Activated CD4-positive, alpha-beta memory T cell treated with anti-CD3 and anti-CD28 coated beads, Interleukin-2, amount 10 ng/mL, durations not matched to agents 7 days and 5 days (primary cell): ENCODE data around the gene CNTNAP2. TPM values are rescaled to one million over a fixed set of nuclear protein-coding genes. Genes with fewer than 3 reads are reported as not detected.

Experiments used
- CTCF ChIA-PET: fragments of 350-600 bp; sonication (Branson Sonifier 250); formaldehyde crosslinking; loops from one replicate; lab custom pipeline; 2021; ENCODE audit warnings: antibody characterized with exemption, inconsistent platforms; lab: Charles Lee
- POLR2A ChIA-PET: fragments of 350-600 bp; sonication (Branson Sonifier 250); formaldehyde crosslinking; loops from one replicate; lab custom pipeline; 2021; ENCODE audit warnings: antibody characterized with exemption; lab: Charles Lee
- DNase-seq: peaks from one replicate; pipeline ENCODE4 v3.0.0-alpha.2; 2020
- H3K27ac Mint-ChIP-seq: one replicate; pipeline ENCODE4 v1.8.0; 2021; ENCODE audit warnings: mild to moderate bottlenecking, mixed read lengths
- H3K27me3 Mint-ChIP-seq: one replicate; pipeline ENCODE4 v1.8.0; 2021; ENCODE audit warnings: mixed read lengths
- H3K36me3 Mint-ChIP-seq: one replicate; pipeline ENCODE4 v1.8.0; 2021; ENCODE audit warnings: low read depth, mixed read lengths
- H3K4me1 Mint-ChIP-seq: one replicate; pipeline ENCODE4 v1.8.0; 2021; ENCODE audit warnings: mixed read lengths
- H3K4me3 Mint-ChIP-seq: one replicate; pipeline ENCODE4 v1.8.0; 2021; ENCODE audit warnings: mild to moderate bottlenecking, mixed read lengths
- H3K9me3 Mint-ChIP-seq: one replicate; pipeline ENCODE4 v1.8.0; 2021; ENCODE audit warnings: mixed read lengths
- total RNA-seq, 2 experiments: library from RNA; stranded (reverse); gene quantifications; one replicate each; pipeline ENCODE4 v1.2.3, GENCODE V29; 2021

Gene CNTNAP2
- total RNA-seq, 2 experiments from 2014 or later: not detected

DNA sequence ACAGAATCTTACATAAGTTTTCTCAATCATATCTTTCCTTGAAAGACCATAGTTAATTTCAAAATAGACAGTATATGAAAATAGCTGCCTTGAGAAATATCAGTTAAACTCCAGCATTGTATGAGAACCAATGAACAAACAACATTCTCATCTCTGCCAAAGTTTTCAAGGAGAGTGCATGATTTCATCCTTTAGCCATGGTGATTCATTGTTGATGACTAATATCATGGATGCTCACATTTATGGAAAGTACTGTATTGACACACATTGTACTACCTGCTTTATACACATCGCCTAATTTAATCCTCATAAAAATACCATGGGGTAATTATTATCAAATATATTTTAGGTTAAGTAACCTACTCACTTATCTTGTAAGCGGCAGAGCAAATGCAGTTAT is 250.3 kb downstream of the CNTNAP2 start:
- Mint-ChIP-seq H3K27me3 (no peaks in the 10 kb centered on the region), H3K4me3 (no peak overlapping the region), H3K9me3 (peaks cover 8% of the 10 kb centered on the region), H3K27ac (no peak overlapping the region), H3K36me3 (no peaks in the 10 kb centered on the region), H3K4me1 (no peaks in the 10 kb centered on the region)
- POLR2A ChIA-PET: no interaction called here
- CTCF ChIA-PET: no interaction called here
- DNase-seq: no peak

DNA sequence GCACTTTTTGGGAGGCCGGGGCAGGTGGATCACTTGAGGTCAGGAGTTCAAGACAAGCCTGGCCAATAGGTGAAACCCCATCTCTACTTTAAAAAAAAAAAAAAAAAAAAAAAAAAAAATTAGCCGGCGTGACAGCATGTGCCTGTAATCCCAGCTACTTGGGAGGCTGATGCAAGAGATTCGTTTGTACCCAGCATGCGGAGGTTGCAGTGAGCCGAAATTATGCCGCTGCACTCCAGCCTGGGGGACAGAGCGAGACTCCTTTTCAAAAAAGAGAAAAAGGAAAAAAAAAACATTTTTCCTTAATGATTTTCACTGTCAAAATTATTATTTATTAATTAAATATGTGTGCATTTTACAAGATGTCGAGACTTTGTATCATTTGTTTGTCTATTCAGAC is 253.6 kb downstream of the CNTNAP2 start:
- no peaks in the 10 kb centered on the region for H3K4me1 Mint-ChIP-seq
- DNase-seq: no peak
- H3K36me3 Mint-ChIP-seq: no peaks in the 10 kb centered on the region
- CTCF ChIA-PET: no interaction called here
- H3K4me3 Mint-ChIP-seq: no peak overlapping the region
- peaks cover 11% of the 10 kb centered on the region for H3K9me3 Mint-ChIP-seq
- POLR2A ChIA-PET: no interaction called here
- no peak overlapping the region for H3K27ac Mint-ChIP-seq
- no peaks in the 10 kb centered on the region for H3K27me3 Mint-ChIP-seq

DNA sequence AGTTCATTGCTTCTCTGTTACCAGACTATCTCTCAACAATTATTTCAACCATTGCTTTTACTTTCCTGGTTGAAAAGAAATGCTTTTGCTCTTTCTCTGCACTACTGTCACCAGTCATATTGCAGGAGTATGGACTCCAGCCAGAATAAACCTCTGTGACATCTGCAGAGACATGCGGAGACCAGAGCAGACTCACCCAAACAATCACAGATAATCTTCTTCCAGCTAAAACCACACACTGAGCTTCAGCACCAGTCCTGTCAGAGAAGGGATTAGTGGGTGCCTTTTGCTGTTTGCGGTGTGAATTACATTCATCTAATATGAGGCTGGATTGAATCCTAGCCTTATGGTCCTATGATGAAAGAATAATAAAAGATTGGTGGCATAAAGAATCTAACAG is 258.6 kb downstream of the CNTNAP2 start:
- POLR2A ChIA-PET: no interaction called here
- H3K27me3 Mint-ChIP-seq: no peaks in the 10 kb centered on the region
- no peaks in the 10 kb centered on the region for H3K4me1 Mint-ChIP-seq
- H3K9me3 Mint-ChIP-seq: peaks cover 16% of the 10 kb centered on the region
- CTCF ChIA-PET: no interaction called here
- no peak overlapping the region for H3K27ac Mint-ChIP-seq
- no peaks in the 10 kb centered on the region for H3K36me3 Mint-ChIP-seq
- no peak overlapping the region for H3K4me3 Mint-ChIP-seq
- DNase-seq: no peak

DNA sequence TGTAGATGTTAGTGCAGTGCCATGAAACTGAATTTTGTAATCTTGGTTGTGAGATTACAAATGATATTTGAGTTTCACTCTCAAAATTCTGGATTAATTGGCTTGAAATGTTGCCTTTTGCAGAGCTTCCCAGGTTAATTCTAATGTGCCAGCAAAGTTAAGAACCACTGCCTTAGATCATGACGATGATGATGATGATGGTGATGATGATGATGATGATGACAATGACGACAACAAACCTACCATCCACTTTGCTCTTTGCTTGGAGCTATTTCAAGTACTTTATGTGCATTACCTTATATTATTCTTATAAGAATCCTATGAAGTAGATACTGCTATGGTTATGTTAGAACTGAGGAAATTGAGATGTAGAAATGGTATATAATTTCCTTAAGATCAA is 261.6 kb downstream of the CNTNAP2 start:
- no peak for DNase-seq
- Mint-ChIP-seq H3K4me3 (no peak overlapping the region), H3K9me3 (peaks cover 11% of the 10 kb centered on the region), H3K27me3 (no peaks in the 10 kb centered on the region), H3K4me1 (no peaks in the 10 kb centered on the region), H3K27ac (no peak overlapping the region), H3K36me3 (no peaks in the 10 kb centered on the region)
- ChIA-PET CTCF (no interaction called here), POLR2A (no interaction called here)

DNA sequence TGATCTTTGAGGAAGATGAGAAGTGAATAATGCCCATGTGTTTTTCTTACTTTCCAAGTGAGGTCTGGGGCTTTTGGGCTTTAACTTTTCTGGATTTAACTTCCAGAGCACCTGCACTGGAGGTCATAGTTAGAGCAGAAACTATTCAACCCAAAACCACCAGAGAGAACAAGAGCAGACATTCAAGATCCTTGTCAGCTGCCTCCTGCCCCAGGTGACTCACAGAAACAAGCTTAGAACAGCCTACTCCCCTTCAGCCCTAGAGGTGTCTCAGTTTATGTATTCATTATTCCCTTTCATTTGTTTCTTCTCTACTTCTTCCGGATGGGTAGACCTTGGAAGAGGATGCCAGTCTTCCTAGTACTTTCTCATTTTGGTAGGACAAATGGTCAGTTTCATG is 270.5 kb downstream of the CNTNAP2 start:
- H3K36me3 Mint-ChIP-seq: no peaks in the 10 kb centered on the region
- H3K4me1 Mint-ChIP-seq: no peaks in the 10 kb centered on the region
- no peak for DNase-seq
- H3K27ac Mint-ChIP-seq: no peak overlapping the region
- POLR2A ChIA-PET: no interaction called here
- H3K4me3 Mint-ChIP-seq: no peak overlapping the region
- CTCF ChIA-PET: no interaction called here
- H3K27me3 Mint-ChIP-seq: no peaks in the 10 kb centered on the region
- H3K9me3 Mint-ChIP-seq: peaks cover 1% of the 10 kb centered on the region

DNA sequence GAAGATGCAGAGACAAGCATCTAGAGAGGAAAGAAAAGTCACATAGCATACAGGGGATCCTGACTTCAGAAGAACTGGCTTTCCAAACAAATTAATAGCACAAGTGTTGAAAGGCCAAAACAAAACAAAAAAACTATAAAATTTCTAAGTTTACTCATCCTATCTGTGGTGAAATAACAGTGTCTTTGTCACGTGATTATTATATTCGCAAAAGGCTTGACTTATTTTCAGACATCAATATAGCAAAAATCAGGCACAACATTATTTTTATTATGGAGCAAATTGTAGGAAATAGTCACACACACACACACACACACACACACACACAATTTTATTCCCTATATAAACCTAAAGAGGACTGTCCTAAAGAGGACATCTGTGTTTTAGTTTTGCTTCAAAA is 272.3 kb downstream of the CNTNAP2 start:
- Mint-ChIP-seq H3K27me3 (no peaks in the 10 kb centered on the region), H3K27ac (no peak overlapping the region), H3K4me1 (no peaks in the 10 kb centered on the region), H3K36me3 (no peaks in the 10 kb centered on the region), H3K4me3 (no peak overlapping the region), H3K9me3 (no peaks in the 10 kb centered on the region)
- no peak for DNase-seq
- POLR2A ChIA-PET: no interaction called here
- CTCF ChIA-PET: no interaction called here

DNA sequence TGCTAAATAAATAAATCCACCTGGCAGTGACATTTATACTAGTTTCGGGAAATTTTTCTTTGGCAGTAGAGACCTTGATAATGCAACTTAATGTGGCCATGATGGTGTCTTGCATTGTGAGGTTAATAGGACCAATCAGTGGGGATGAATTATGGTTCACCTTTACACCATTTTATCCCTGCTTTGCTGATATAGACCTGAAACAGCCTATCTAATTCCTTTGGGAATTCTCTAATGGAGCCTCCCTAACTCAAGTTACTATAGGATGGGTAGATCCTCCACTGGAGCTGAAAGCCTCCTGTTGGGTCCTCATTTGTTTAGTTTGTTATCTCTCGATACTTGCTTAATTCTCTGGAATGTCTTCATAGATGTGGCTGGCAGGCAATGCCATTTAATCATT is 276.7 kb downstream of the CNTNAP2 start:
- DNase-seq: no peak
- H3K9me3 Mint-ChIP-seq: peaks cover 5% of the 10 kb centered on the region
- ChIA-PET POLR2A (no interaction called here), CTCF (no interaction called here)
- H3K4me1 Mint-ChIP-seq: no peaks in the 10 kb centered on the region
- no peak overlapping the region for H3K4me3 Mint-ChIP-seq
- H3K27ac Mint-ChIP-seq: no peak overlapping the region
- no peaks in the 10 kb centered on the region for H3K36me3 Mint-ChIP-seq
- no peaks in the 10 kb centered on the region for H3K27me3 Mint-ChIP-seq

DNA sequence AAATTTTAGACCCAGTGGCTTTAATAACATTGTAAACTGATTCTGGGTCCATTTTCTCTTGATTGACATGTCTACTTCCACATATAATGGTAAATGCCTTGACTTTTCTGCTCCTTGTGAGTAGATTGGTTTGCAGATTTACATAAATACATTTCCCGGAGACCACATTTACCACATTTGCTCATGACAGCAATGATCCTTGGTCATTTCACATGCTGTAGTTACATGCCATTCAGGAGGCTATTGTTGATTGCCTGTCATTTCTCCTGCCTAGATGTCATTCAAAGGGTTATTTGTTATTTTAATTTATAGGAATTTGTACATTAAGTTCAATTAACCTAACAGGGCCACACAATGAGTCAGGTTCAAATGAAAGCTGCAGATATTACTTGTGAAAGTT is 280.5 kb downstream of the CNTNAP2 start:
- Mint-ChIP-seq H3K36me3 (no peaks in the 10 kb centered on the region), H3K4me1 (no peaks in the 10 kb centered on the region), H3K27me3 (no peaks in the 10 kb centered on the region), H3K9me3 (peaks cover 7% of the 10 kb centered on the region), H3K27ac (no peak overlapping the region), H3K4me3 (no peak overlapping the region)
- POLR2A ChIA-PET: no interaction called here
- CTCF ChIA-PET: no interaction called here
- DNase-seq: no peak

DNA sequence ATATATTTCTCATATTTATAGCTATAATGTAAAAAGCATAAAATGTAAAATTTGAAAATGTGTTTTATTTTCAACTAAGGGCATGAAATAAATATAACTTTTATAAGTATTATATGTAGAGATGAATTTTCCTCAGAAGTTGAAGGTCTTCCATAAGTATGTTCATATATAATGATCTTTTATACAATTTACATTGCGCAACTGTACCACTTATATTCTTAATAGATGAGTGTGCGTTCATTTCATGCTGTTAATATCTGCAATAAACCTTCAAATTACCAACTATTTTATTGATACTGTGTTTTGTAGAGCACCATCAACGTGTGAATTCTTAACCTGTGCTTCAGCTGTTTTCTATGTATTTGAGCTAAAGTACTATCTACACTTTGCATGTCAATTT is 285.3 kb downstream of the CNTNAP2 start:
- Mint-ChIP-seq H3K9me3 (peaks cover 12% of the 10 kb centered on the region), H3K4me3 (no peak overlapping the region), H3K36me3 (no peaks in the 10 kb centered on the region), H3K27ac (no peak overlapping the region), H3K4me1 (no peaks in the 10 kb centered on the region), H3K27me3 (no peaks in the 10 kb centered on the region)
- ChIA-PET CTCF (no interaction called here), POLR2A (no interaction called here)
- DNase-seq: no peak

DNA sequence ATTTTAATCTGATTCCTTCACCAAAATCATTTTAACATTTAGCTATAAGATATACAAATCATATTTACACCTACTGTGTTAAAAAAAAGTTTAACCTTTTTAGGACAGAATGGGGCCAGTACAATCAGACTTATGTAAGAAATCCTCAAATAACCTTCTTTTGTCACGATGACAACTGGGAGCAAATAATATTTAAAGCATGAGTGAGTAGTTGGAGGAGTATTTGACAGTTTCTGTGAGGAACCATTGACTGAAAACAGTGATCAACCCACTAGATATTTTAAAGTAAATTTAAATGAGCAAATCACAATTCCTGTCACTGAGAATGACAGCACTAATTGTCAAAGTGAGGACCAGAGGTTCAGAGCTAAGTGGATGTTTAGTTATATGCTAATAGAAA is 289.1 kb downstream of the CNTNAP2 start:
- Mint-ChIP-seq H3K27me3 (no peaks in the 10 kb centered on the region), H3K4me3 (no peak overlapping the region), H3K36me3 (no peaks in the 10 kb centered on the region), H3K9me3 (peaks cover 10% of the 10 kb centered on the region), H3K27ac (no peak overlapping the region), H3K4me1 (no peaks in the 10 kb centered on the region)
- CTCF ChIA-PET: no interaction called here
- no peak for DNase-seq
- POLR2A ChIA-PET: no interaction called here

DNA sequence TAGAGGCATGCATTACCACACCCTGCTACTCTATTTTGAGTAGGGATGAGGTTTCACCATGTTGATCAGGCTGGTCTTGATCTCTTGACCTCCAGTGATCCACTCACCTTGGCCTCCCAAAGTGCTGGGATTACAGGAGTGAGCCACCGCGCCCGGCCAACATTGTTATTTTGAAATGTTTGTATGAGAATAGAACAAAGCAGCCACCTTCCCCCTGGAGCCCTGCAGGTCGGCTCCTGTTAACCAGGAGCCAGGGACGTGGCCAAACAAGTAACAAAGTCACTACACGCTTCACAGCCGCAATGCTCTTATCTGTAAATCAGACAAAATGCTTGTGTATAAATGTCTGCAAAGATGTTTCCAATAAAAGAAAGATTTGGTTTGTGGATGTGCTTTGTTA is 295.4 kb downstream of the CNTNAP2 start:
- DNase-seq: no peak
- H3K9me3 Mint-ChIP-seq: peaks cover 2% of the 10 kb centered on the region
- H3K27me3 Mint-ChIP-seq: no peaks in the 10 kb centered on the region
- ChIA-PET CTCF (no interaction called here), POLR2A (no interaction called here)
- H3K4me3 Mint-ChIP-seq: no peak overlapping the region
- no peaks in the 10 kb centered on the region for H3K36me3 Mint-ChIP-seq
- H3K27ac Mint-ChIP-seq: no peak overlapping the region
- H3K4me1 Mint-ChIP-seq: no peaks in the 10 kb centered on the region

DNA sequence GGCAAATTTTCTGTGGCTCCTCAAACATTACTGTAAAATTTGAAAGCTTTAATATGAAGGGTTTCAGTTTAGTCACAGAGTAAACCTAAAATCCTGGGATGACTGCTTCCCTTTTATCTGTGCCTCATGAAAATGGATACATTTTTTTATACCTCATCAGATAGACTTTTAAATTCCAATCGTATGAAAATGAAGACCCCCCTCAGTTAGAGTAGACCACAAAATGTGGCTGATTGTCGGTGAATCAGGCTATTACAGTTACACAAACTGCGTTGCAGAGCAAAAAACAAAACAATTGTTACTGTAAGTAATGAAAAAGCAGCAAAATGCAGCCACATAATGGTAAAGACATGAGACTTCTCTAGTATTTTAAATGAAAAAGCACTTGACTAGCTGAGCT is 296.2 kb downstream of the CNTNAP2 start:
- Mint-ChIP-seq H3K9me3 (peaks cover 2% of the 10 kb centered on the region), H3K4me3 (no peak overlapping the region), H3K4me1 (no peaks in the 10 kb centered on the region), H3K27me3 (no peaks in the 10 kb centered on the region), H3K36me3 (no peaks in the 10 kb centered on the region), H3K27ac (no peak overlapping the region)
- ChIA-PET CTCF (no interaction called here), POLR2A (no interaction called here)
- no peak for DNase-seq

DNA sequence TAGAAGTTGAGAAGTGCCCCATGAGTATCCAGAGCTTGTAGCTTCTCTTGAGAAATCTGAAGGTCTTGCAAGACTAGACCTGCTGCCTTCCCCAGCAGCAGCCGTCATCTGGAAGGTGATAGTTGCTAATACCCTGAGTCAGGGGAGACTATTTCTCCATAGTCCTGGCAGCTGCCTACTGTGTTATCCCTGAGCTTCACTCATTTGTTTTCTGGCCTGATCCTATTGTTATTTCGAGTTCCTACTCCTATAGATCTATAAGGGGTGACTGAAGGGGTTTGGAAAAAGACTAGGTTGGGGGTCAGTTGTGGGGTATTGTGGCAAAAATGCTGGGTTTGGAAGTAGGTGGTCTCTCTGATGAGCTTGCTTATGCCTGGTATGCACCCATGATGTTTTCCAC is 297.8 kb downstream of the CNTNAP2 start:
- H3K4me3 Mint-ChIP-seq: no peak overlapping the region
- DNase-seq: no peak

DNA sequence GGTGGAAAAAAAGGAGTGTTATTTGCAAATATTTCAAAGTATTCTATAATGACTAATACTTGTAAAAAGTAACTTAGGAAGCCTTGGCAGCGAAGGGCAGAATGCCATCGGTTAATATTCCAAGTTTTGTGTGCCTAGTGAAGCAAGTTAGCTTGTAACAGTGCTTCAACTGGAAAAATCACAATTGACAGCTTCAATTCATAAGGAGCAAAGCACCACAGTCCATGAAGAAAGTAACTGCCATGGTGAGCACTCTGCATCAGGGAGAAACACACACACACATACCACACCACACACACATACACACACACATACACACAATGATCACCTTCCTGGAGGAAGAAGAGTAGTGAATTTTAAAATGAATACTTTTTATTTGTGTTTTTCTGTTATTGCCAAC is 298.3 kb downstream of the CNTNAP2 start:
- ChIA-PET POLR2A (no interaction called here), CTCF (no interaction called here)
- Mint-ChIP-seq H3K4me1 (no peaks in the 10 kb centered on the region), H3K27me3 (no peaks in the 10 kb centered on the region), H3K36me3 (no peaks in the 10 kb centered on the region), H3K9me3 (peaks cover 2% of the 10 kb centered on the region), H3K27ac (no peak overlapping the region), H3K4me3 (no peak overlapping the region)
- no peak for DNase-seq

More for the DNA sequence above, 297.8 kb downstream of the CNTNAP2 start:
- H3K27ac Mint-ChIP-seq: no peak overlapping the region
- POLR2A ChIA-PET: no interaction called here
- H3K27me3 Mint-ChIP-seq: no peaks in the 10 kb centered on the region
- peaks cover 2% of the 10 kb centered on the region for H3K9me3 Mint-ChIP-seq
- H3K36me3 Mint-ChIP-seq: no peaks in the 10 kb centered on the region
- no peaks in the 10 kb centered on the region for H3K4me1 Mint-ChIP-seq
- CTCF ChIA-PET: interaction anchor here (0.6 kb wide), 1 partner anchor 350 kb away, joined by 3 read pairs; no protein-coding TSS in a partner anchor

DNA sequence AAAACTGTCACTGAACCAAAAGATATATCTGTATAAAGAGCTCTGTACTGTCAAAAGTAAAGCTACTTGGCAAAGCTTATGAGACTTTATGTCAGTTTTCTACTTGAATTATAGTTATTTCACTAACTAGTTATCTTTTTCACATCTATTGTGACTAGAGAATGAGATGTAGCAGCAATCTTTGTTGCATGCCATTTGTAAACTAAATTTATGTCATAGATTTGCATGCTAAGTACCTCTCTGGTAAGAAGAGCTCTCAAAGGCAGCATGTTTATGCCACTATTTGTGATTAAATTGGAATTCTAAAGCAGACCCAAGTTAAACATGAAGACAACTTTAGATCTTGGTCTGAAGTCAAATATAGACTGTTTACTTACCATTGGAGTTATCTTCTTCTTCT is 300.6 kb downstream of the CNTNAP2 start:
- Mint-ChIP-seq H3K4me3 (no peak overlapping the region), H3K9me3 (no peaks in the 10 kb centered on the region), H3K27me3 (no peaks in the 10 kb centered on the region)

More for the DNA sequence above, 300.6 kb downstream of the CNTNAP2 start:
- ChIA-PET CTCF (no interaction called here), POLR2A (no interaction called here)
- DNase-seq: no peak
- no peaks in the 10 kb centered on the region for H3K4me1 Mint-ChIP-seq
- no peaks in the 10 kb centered on the region for H3K36me3 Mint-ChIP-seq
- no peak overlapping the region for H3K27ac Mint-ChIP-seq
